ENCODE data around the gene PACC1.
"Not testable (repeated sequence)": the region's sequence is repeated elsewhere in the genome, so short reads cannot be mapped to it uniquely, and the experiment has no call there.

PACC1 gene

GRCh38 chr1:212415107-212415841 is 588 bp upstream of the PACC1 start:
- Histone ChIP-seq H3K36me3 (ENCODE audit: insufficient read depth, low read length) (no peaks in the 10 kb centered on the region; the same call in 1 of the 2 replicates), H3K4me3 (ENCODE audit: low read depth, low read length) (peak overlapping the region; percentile 92), H3K27me3 (ENCODE audit: insufficient read depth, low read length) (no peaks in the 10 kb centered on the region), H2AFZ (ENCODE audit: low read length, unreplicated experiment) (peak overlapping the region; percentile 83), H3K79me2 (ENCODE audit: control insufficient read depth, insufficient read depth, low read length, unreplicated experiment) (no peaks in the 10 kb centered on the region), H3K4me1 (ENCODE audit: control insufficient read depth, insufficient read depth, low read length, unreplicated experiment) (peaks cover 10% of the 10 kb centered on the region), H3K27ac (ENCODE audit: low read depth, low read length) (no peak overlapping the region)

DNA sequence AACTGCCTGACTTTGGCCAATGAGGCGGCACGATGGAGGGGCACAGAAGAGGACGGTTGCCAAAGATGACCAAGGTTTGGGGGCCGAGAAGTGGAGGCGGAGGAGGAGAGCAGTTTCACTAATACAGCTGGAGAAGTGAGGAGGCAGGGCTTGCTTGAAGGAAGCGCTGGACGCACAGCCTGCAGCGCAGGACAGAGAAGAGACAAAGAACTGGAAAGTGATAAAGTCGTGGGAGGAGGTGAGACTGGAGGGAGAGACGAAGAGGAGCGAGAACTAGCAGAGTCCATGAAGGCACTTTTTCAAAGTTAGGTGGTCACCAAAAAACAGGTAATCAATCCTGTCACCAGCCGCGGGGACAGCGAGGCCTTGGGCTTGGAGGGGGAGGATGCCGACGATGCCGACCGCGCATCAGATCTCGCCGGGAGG is 771 bp downstream of the PACC1 start:
- Histone ChIP-seq H3K4me1 (ENCODE audit: control insufficient read depth, insufficient read depth, low read length, unreplicated experiment) (peaks cover 10% of the 10 kb centered on the region), H3K4me3 (ENCODE audit: low read depth, low read length) (peak overlapping the region; percentile 92), H2AFZ (ENCODE audit: low read length, unreplicated experiment) (peak overlapping the region; percentile 52), H3K27ac (ENCODE audit: low read depth, low read length) (no peak overlapping the region), H3K27me3 (ENCODE audit: insufficient read depth, low read length) (no peaks in the 10 kb centered on the region), H3K79me2 (ENCODE audit: control insufficient read depth, insufficient read depth, low read length, unreplicated experiment) (no peaks in the 10 kb centered on the region), H3K36me3 (ENCODE audit: insufficient read depth, low read length) (peaks cover 3% of the 10 kb centered on the region; the same call in 1 of the 2 replicates)

- H3K36me3 ChIP-seq (ENCODE audit: insufficient read depth, low read length) = peaks cover 6% of the 10 kb centered on the region; the same call in 1 of the 2 replicates
- no peak overlapping the region for H3K27ac ChIP-seq (ENCODE audit: low read depth, low read length)
- H3K4me1 ChIP-seq (ENCODE audit: control insufficient read depth, insufficient read depth, low read length, unreplicated experiment) = peaks cover 10% of the 10 kb centered on the region
- no peaks in the 10 kb centered on the region for H3K79me2 ChIP-seq (ENCODE audit: control insufficient read depth, insufficient read depth, low read length, unreplicated experiment)
- H3K27me3 ChIP-seq (ENCODE audit: insufficient read depth, low read length) = no peaks in the 10 kb centered on the region
- H2AFZ ChIP-seq (ENCODE audit: low read length, unreplicated experiment) = no peak overlapping the region
- H3K4me3 ChIP-seq (ENCODE audit: low read depth, low read length) = no peak overlapping the region
Measured at GRCh38 chr1:212412374-212412773, 2.3 kb downstream of the PACC1 start.

GRCh38 chr1:212410231-212410820 is 4.4 kb downstream of the PACC1 start:
- no peak overlapping the region for H2AFZ ChIP-seq (ENCODE audit: low read length, unreplicated experiment)
- no peak overlapping the region for H3K4me3 ChIP-seq (ENCODE audit: low read depth, low read length)
- H3K4me1 ChIP-seq (ENCODE audit: control insufficient read depth, insufficient read depth, low read length, unreplicated experiment) = peaks cover 10% of the 10 kb centered on the region
- H3K27ac ChIP-seq (ENCODE audit: low read depth, low read length) = no peak overlapping the region
- no peaks in the 10 kb centered on the region for H3K79me2 ChIP-seq (ENCODE audit: control insufficient read depth, insufficient read depth, low read length, unreplicated experiment)
- H3K36me3 ChIP-seq (ENCODE audit: insufficient read depth, low read length) = peaks cover 17% of the 10 kb centered on the region
- no peaks in the 10 kb centered on the region for H3K27me3 ChIP-seq (ENCODE audit: insufficient read depth, low read length)

- no peak overlapping the region for H2AFZ ChIP-seq (ENCODE audit: low read length, unreplicated experiment)
- H3K36me3 ChIP-seq (ENCODE audit: insufficient read depth, low read length) = peaks cover 18% of the 10 kb centered on the region
- H3K4me3 ChIP-seq (ENCODE audit: low read depth, low read length) = no peak overlapping the region
- no peaks in the 10 kb centered on the region for H3K27me3 ChIP-seq (ENCODE audit: insufficient read depth, low read length)
- H3K79me2 ChIP-seq (ENCODE audit: control insufficient read depth, insufficient read depth, low read length, unreplicated experiment) = no peaks in the 10 kb centered on the region
- peaks cover 17% of the 10 kb centered on the region for H3K4me1 ChIP-seq (ENCODE audit: control insufficient read depth, insufficient read depth, low read length, unreplicated experiment)
- H3K27ac ChIP-seq (ENCODE audit: low read depth, low read length) = peak overlapping the region; percentile 71
Measured at GRCh38 chr1:212402666-212403321, 11.9 kb downstream of the PACC1 start.

- no peaks in the 10 kb centered on the region for H3K79me2 ChIP-seq (ENCODE audit: control insufficient read depth, insufficient read depth, low read length, unreplicated experiment)
- H2AFZ ChIP-seq (ENCODE audit: low read length, unreplicated experiment) = no peak overlapping the region
- H3K36me3 ChIP-seq (ENCODE audit: insufficient read depth, low read length) = peaks cover 15% of the 10 kb centered on the region
- peak overlapping the region; percentile 71 for H3K27ac ChIP-seq (ENCODE audit: low read depth, low read length)
- no peaks in the 10 kb centered on the region for H3K27me3 ChIP-seq (ENCODE audit: insufficient read depth, low read length)
- H3K4me1 ChIP-seq (ENCODE audit: control insufficient read depth, insufficient read depth, low read length, unreplicated experiment) = peaks cover 17% of the 10 kb centered on the region
- no peak overlapping the region for H3K4me3 ChIP-seq (ENCODE audit: low read depth, low read length)
Measured at GRCh38 chr1:212401838-212402582, 12.7 kb downstream of the PACC1 start.

DNA sequence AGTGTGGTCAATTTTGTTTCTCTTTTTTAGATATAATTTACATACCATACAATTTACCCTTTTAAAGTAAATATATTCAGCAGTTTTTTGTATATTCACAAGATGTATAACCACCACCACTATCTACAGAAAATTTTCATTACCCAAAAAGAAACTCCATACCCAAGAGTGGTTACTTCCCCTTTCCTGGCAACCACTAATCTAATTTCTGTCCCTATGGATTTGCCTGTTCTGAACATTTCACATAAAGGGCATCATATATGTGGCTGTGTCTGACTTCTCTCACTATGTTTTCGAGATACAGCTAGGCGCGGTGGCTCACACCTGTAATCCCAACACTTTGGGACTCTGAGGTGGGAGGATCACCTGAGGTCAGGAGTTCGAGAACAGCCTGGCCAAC is 13.6 kb downstream of the PACC1 start:
- peaks cover 13% of the 10 kb centered on the region for H3K36me3 ChIP-seq (ENCODE audit: insufficient read depth, low read length)
- H3K4me3 ChIP-seq (ENCODE audit: low read depth, low read length) = no peak overlapping the region
- H3K4me1 ChIP-seq (ENCODE audit: control insufficient read depth, insufficient read depth, low read length, unreplicated experiment) = peaks cover 17% of the 10 kb centered on the region
- no peaks in the 10 kb centered on the region for H3K79me2 ChIP-seq (ENCODE audit: control insufficient read depth, insufficient read depth, low read length, unreplicated experiment)
- H3K27ac ChIP-seq (ENCODE audit: low read depth, low read length) = no peak overlapping the region
- H3K27me3 ChIP-seq (ENCODE audit: insufficient read depth, low read length) = no peaks in the 10 kb centered on the region
- H2AFZ ChIP-seq (ENCODE audit: low read length, unreplicated experiment) = no peak overlapping the region

GRCh38 chr1:212397171-212397570 is 17.5 kb downstream of the PACC1 start:
- Histone ChIP-seq H3K36me3 (ENCODE audit: insufficient read depth, low read length) (peaks cover 9% of the 10 kb centered on the region), H3K4me3 (ENCODE audit: low read depth, low read length) (no peak overlapping the region), H2AFZ (ENCODE audit: low read length, unreplicated experiment) (no peak overlapping the region), H3K27ac (ENCODE audit: low read depth, low read length) (no peak overlapping the region), H3K4me1 (ENCODE audit: control insufficient read depth, insufficient read depth, low read length, unreplicated experiment) (peaks cover 4% of the 10 kb centered on the region), H3K27me3 (ENCODE audit: insufficient read depth, low read length) (no peaks in the 10 kb centered on the region), H3K79me2 (ENCODE audit: control insufficient read depth, insufficient read depth, low read length, unreplicated experiment) (no peaks in the 10 kb centered on the region)

- peaks cover 9% of the 10 kb centered on the region for H3K36me3 ChIP-seq (ENCODE audit: insufficient read depth, low read length)
Measured at GRCh38 chr1:212396638-212397037, 18.0 kb downstream of the PACC1 start.

GRCh38 chr1:212395678-212396437 is 18.8 kb downstream of the PACC1 start:
- not testable (repeated sequence) for H2AFZ ChIP-seq (ENCODE audit: low read length, unreplicated experiment); H3K27ac ChIP-seq (ENCODE audit: low read depth, low read length); H3K4me1 ChIP-seq (ENCODE audit: control insufficient read depth, insufficient read depth, low read length, unreplicated experiment); H3K4me3 ChIP-seq (ENCODE audit: low read depth, low read length); H3K27me3 ChIP-seq (ENCODE audit: insufficient read depth, low read length); H3K79me2 ChIP-seq (ENCODE audit: control insufficient read depth, insufficient read depth, low read length, unreplicated experiment); H3K36me3 ChIP-seq (ENCODE audit: insufficient read depth, low read length)

More at GRCh38 chr1:212396638-212397037, 18.0 kb downstream of the PACC1 start:
- H3K4me3 ChIP-seq (ENCODE audit: low read depth, low read length) = no peak overlapping the region
- H3K27me3 ChIP-seq (ENCODE audit: insufficient read depth, low read length) = no peaks in the 10 kb centered on the region
- no peaks in the 10 kb centered on the region for H3K4me1 ChIP-seq (ENCODE audit: control insufficient read depth, insufficient read depth, low read length, unreplicated experiment)
- H3K27ac ChIP-seq (ENCODE audit: low read depth, low read length) = no peak overlapping the region
- no peak overlapping the region for H2AFZ ChIP-seq (ENCODE audit: low read length, unreplicated experiment)
- no peaks in the 10 kb centered on the region for H3K79me2 ChIP-seq (ENCODE audit: control insufficient read depth, insufficient read depth, low read length, unreplicated experiment)

All from ACC112 (cell line).